Esophagus squamous epithelium (tissue), 5 donors: ENCODE data around the gene IGF1. TPM values are rescaled to one million over a fixed set of nuclear protein-coding genes. Genes with fewer than 3 reads are reported as not detected.

Experiments
- DNase-seq: peaks from one replicate; lab custom pipeline; 2025; lab: John Stamatoyannopoulos, UW
- H3K27ac ChIP-seq, 4 donors: fragments of 200-600 bp; sonication (generic); one replicate each; pipeline ENCODE4 v1.5.1; 2016 to 2019; ENCODE audit warnings: mild to moderate bottlenecking in 1 of 4
- H3K27me3 ChIP-seq, 4 donors: fragments of 200-600 bp; sonication (generic); 1 replicate in 3 of 4; 2 replicates in 1 of 4; pipeline versions ENCODE4 v1.5.1 to v1.6.0; 2017 to 2021; ENCODE audit warnings: antibody characterized with exemption in 1 of 4
- H3K36me3 ChIP-seq, 3 donors: fragments of 200-600 bp; sonication (generic); one replicate each; pipeline ENCODE4 v1.5.1; 2016 to 2019
- H3K4me1 ChIP-seq, 3 donors: fragments of 200-600 bp; sonication (generic); one replicate each; pipeline ENCODE4 v1.5.1; 2017 to 2019
- H3K4me3 ChIP-seq, 4 donors: fragments of 200-600 bp; sonication (generic); 1 replicate in 3 of 4; 2 replicates in 1 of 4; pipeline ENCODE4 v1.5.1; 2016 to 2019; ENCODE audit warnings: mild to moderate bottlenecking in 2 of 4, moderate library complexity in 1 of 4
- H3K9me3 ChIP-seq, 3 donors: fragments of 200-600 bp; sonication (generic); one replicate each; pipeline ENCODE4 v1.5.1; 2016 to 2019
- CTCF ChIP-seq, 6 experiments: fragments of 450-650 bp in 4 of 6; fragments of 200-600 bp in 2 of 6; sonication (generic) in 2 of 6; IDR thresholded peaks; one replicate each; pipeline ENCODE4 v1.5.1; 2016 to 2019; ENCODE audit warnings: antibody characterized with exemption in 6 of 6, mild to moderate bottlenecking in 4 of 6, moderate library complexity in 4 of 6
- POLR2A ChIP-seq, 4 donors: fragments of 450-650 bp; IDR thresholded peaks; one replicate each; pipeline ENCODE4 v1.6.1; 2017; ENCODE audit warnings: antibody characterized with exemption in 4 of 4, mild to moderate bottlenecking in 4 of 4, moderate library complexity in 3 of 4
- WGBS, 2 donors: methylation state at CpG; one replicate each; pipeline ENCODE4 v1.1.5; 2018; 5-methylcytosine and 5-hydroxymethylcytosine counted together
- intact Hi-C: fragments of 100-400 bp; cut with DNase I; formaldehyde crosslinking; loops from one replicate; pipeline ENCODE4 v1.15.0; 2022
- total RNA-seq, 4 donors: library from RNA; depleted of rRNA; stranded (reverse); fragments of >200 nt; gene quantifications; one replicate each; pipeline ENCODE4 v1.1.0, GENCODE V29; 2016
- donor health status: DM: yes; HTN: yes; CAD: no.

Gene IGF1
- total RNA-seq, 4 donors from 2014 or later, result 0.23 to 36.3 (median 5.6) TPM

DNA sequence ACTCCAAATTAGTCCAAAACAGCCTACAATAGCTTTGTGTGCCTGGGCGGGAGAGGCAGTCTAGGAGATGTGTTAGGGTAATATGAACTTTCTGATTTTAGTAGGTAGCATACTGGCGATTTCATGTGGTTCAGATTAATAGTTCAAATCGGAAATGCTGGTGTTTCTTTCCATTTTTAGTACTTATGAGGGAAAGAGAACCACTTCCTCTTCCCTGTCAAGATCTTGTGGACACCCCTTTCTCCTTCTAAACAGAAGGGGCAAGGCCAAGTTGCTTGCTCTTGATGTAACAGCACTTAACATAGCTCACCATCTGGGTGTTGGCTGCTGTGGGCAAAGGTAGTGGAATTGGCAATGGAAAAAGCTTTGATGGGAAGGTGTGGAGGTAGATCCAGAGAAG, 32.2 kb upstream of the IGF1 start:
- no peaks in the 10 kb centered on the region for H3K36me3 ChIP-seq
- DNase-seq, result no peak
- H3K27ac ChIP-seq, result no peak overlapping the region
- H3K4me3 ChIP-seq, result no peak overlapping the region
- TF ChIP-seq POLR2A (IDR thresholded peaks at IDR 0.05) (no peak), CTCF (IDR thresholded peaks at IDR 0.05) (no peak)
- intact Hi-C loops, result no loop called here
- 61 to 62% methylated on average over 3 of the region's 3 CpGs for WGBS, 2 donors
- no peaks in the 10 kb centered on the region for H3K4me1 ChIP-seq
- H3K9me3 ChIP-seq, result no peaks in the 10 kb centered on the region
- no peaks in the 10 kb centered on the region for H3K27me3 ChIP-seq

- WGBS, 2 donors, result 33 to 38% methylated on average over 2 of the region's 2 CpGs
Observed at GRCh38 chr12:102511575-102511974, 31.2 kb upstream of the IGF1 start.

GRCh38 chr12:102510463-102510862, 30.1 kb upstream of the IGF1 start:
- Histone ChIP-seq H3K9me3 (peaks cover 0 to 11% (median 0%) of the 10 kb centered on the region in 3 donors), H3K4me3 (no peak overlapping the region), H3K27ac (no peak overlapping the region), H3K4me1 (no peaks in the 10 kb centered on the region), H3K27me3 (no peaks in the 10 kb centered on the region), H3K36me3 (no peaks in the 10 kb centered on the region)
- DNase-seq, result no peak
- intact Hi-C loops, result no loop called here
- TF ChIP-seq POLR2A (IDR thresholded peaks at IDR 0.05) (no peak), CTCF (IDR thresholded peaks at IDR 0.05) (no peak)
- WGBS, 2 donors, result 33 to 35% methylated on average over 3 of the region's 3 CpGs

More at GRCh38 chr12:102511575-102511974, 31.2 kb upstream of the IGF1 start:
- Histone ChIP-seq H3K4me3 (no peak overlapping the region), H3K4me1 (no peaks in the 10 kb centered on the region), H3K9me3 (peaks cover 0 to under 1% (median 0%) of the 10 kb centered on the region in 3 donors), H3K36me3 (no peaks in the 10 kb centered on the region), H3K27me3 (no peaks in the 10 kb centered on the region), H3K27ac (no peak overlapping the region)
- intact Hi-C loops, result no loop called here
- no peak for TF ChIP-seq POLR2A (IDR thresholded peaks at IDR 0.05)
- no peak for TF ChIP-seq CTCF (IDR thresholded peaks at IDR 0.05)
- no peak for DNase-seq

- intact Hi-C loops, result no loop called here
- no peak for TF ChIP-seq CTCF (IDR thresholded peaks at IDR 0.05)
- TF ChIP-seq POLR2A (IDR thresholded peaks at IDR 0.05), result no peak
- Histone ChIP-seq H3K27me3 (no peaks in the 10 kb centered on the region), H3K27ac (no peak overlapping the region), H3K4me1 (no peaks in the 10 kb centered on the region), H3K4me3 (no peak overlapping the region), H3K9me3 (peaks cover 0 to 11% (median 0%) of the 10 kb centered on the region in 3 donors), H3K36me3 (no peaks in the 10 kb centered on the region)
- 28 to 50% methylated on average over 1 of the region's 1 CpG for whole genome bisulfite sequencing, 2 donors
- no peak for DNase-seq
Observed at GRCh38 chr12:102510031-102510430, 29.7 kb upstream of the IGF1 start.

GRCh38 chr12:102509123-102509626, 28.8 kb upstream of the IGF1 start:
- Histone ChIP-seq H3K4me3 (no peak overlapping the region), H3K36me3 (no peaks in the 10 kb centered on the region), H3K27me3 (no peaks in the 10 kb centered on the region), H3K4me1 (no peaks in the 10 kb centered on the region), H3K9me3 (peaks cover 0 to 11% (median 0%) of the 10 kb centered on the region in 3 donors), H3K27ac (no peak overlapping the region)
- intact Hi-C loops, result no loop called here
- no peak for TF ChIP-seq POLR2A (IDR thresholded peaks at IDR 0.05)
- TF ChIP-seq CTCF (IDR thresholded peaks at IDR 0.05), result no peak
- no peak for DNase-seq
